ENCODE measurements around the gene SSR1.
A peak's percentile ranks its signal among the peaks of the same experiment; 100 is the strongest.
"Not testable (repeated sequence)": the region's sequence is repeated elsewhere in the genome, so short reads cannot be mapped to it uniquely, and the experiment has no call there.

SSR1 gene

DNA sequence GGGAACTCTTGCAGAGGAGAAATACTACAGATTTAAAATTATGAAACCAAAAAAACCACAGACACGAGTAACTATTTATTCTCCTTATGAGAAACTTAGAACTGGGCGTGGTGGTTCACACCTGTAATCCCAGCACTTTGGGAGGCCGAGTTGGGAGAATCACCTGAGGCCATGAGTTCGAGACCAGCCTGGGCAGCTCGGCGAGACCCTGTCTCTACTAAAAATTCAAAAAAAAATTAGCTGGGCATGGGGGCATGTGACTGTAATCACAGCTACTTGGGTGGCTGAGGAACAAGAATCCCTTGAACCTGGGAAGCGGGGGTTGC lies 36.8 kb downstream of the SSR1 start:
- DNase-seq (ENCODE audit: low spot score): no peak

- DNase-seq (ENCODE audit: low spot score): not testable (repeated sequence)
These were observed 38.5 kb downstream of the SSR1 start for GRCh38 chr6:7274525-7274924.

DNA sequence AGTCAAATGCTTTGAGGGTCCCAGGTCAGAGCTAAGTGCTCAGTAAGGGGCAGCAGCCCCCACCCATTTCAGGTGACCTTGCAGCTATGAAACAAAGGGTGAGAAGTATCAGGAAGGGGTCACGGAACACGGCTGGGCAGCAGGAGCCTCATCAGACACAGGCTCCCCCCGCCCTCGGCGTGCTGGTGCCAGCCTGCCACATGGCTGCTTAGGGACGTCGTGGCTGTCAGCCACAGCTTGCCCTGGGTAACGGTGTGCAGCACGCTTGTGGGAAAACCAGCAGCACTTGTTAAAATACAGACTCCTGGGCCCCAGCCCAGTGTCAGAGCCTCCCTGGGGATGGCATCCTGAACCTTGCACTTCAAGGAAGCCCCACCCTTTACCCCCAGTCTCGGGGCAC lies 39.3 kb downstream of the SSR1 start:
- DNase-seq (ENCODE audit: low spot score): no peak

- DNase-seq (ENCODE audit: low spot score): no peak
These were observed 41.8 kb downstream of the SSR1 start for GRCh38 chr6:7271205-7271534.

DNA sequence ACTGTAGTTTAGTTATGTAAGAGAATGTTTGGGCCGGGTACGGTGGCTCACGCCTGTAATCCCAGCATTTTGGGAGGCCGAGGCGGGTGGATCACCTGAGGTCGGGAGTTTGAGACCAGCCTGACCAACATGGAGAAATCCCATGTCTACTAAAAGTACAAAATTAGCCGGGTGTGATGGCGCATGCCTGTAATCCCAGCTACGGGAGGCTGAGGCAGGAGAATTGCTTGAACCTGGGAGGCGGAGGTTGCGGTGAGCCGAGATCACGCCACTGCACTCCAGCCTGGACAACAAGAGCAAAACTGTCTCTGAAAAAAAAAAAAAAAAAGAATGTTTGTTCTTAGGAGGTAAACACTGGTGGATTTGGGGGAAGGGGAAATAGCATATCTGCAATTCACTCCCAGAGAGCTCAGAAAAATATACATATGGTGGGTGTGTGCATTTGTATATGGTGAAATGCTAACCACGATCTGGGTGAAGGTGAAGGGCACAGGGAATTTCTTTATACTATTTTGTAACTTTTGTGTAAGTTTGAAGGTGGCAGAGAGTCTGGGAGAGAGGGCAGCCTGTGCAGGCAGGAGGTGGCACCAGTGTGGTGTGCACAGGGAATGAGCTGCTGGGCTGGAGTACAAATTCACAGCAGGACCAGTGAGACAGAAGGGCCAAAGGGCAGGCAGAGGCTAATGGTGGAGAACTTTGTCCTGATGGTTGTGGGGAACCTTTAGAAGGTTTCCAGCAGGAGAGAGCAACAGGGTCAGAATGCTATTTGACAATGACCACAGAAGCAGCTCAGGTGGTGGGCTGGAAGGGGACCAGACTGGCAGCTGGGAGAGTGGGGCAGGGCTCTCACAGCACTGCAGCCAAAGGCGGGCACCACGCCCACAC lies 42.4 kb downstream of the SSR1 start:
- DNase-seq (ENCODE audit: low spot score): no peak

DNA sequence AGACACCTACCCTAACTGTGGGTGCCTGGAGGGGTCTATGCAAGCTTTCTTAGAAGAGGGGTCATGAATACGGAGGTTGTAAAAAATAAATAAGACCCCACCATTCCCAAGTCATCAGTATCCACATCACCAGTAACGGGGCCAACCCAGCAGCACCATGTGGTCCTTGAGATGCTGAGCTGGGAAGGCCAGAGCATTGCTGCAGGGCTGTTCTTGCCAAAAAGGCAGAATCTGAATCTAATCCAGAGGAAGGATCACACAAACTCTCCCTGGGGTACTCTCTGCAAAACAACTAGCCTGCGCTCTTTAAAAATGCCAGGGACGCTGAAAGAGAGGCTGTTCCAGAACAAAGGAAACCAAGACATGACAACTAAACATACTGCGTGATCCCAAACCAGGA lies 43.2 kb downstream of the SSR1 start:
- DNase-seq (ENCODE audit: low spot score): no peak

GRCh38 chr6:7268816-7269555 lies 44.0 kb downstream of the SSR1 start:
- no peak for DNase-seq (ENCODE audit: low spot score)

DNA sequence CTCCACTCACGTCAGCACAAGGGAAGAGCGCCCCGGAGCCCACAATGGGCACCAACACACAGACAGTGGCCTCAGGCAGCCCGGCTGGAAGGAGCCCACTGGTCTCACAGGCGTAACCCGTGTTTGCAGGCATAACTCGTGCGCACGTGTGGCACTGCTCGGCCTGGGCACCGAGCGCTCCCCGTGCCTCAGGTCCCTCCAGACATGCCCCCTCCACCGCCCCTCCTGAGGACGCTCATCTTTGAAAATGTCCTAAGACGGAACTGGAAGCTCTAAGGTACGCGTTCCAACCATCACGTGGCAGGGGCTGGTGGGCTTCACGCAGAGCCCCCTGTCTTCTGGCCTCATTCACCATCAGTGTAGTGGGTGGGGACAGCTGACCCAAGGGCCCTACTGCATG lies 44.6 kb downstream of the SSR1 start:
- no peak for DNase-seq (ENCODE audit: low spot score)

DNA sequence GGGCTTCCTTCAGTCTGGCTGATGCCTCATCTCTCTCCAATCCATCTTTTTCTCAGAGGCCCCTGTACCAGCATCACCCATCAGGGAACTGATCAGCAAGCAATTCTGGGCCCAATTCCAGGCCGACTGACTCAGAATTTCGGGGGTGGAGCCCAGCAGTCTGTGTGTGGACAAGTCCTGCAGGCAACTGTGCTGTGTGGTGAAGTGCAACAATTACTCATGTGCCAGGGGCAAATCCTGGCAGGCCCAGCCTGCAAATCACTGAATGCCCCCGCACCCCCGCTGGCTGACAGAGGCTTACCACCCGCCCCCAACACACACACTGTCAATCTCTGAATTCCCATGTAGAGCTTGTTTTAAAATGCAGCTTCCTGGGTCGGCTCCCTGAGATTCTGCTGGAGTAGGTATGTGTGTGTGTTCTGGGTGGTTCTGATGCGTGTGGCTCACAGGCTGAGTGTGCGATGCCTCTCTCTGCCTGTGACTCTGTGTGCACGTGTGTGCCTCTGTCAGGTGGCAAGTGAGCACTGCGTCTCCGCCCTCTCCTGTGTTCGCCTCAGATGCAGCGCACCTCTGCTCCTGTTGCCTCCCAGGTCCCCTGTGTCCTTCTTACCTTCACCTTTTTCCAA lies 45.4 kb downstream of the SSR1 start:
- DNase-seq (ENCODE audit: low spot score): peak; percentile 96

GRCh38 chr6:7267071-7267465 lies 45.9 kb downstream of the SSR1 start:
- DNase-seq (ENCODE audit: low spot score): no peak

DNA sequence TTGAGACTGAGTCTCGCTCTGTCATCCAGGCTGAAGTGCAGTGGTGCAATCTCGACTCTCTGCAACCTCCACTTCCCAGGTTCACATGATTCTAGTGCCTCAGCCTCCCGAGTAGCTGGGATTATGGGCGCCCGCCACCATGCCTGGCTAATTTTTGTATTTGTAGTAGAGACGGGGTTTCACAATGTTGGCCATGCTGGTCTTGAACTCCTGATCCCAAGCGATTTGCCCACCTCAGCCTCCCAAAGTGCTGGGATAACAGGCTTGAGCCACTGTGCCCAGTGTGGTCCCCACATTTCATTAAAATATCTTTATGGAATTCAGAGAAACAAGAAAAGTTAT lies 47.6 kb downstream of the SSR1 start:
- not testable (repeated sequence) for DNase-seq (ENCODE audit: low spot score)

- no peak for DNase-seq (ENCODE audit: low spot score)
These were observed 48.2 kb downstream of the SSR1 start for GRCh38 chr6:7264686-7265384.

DNA sequence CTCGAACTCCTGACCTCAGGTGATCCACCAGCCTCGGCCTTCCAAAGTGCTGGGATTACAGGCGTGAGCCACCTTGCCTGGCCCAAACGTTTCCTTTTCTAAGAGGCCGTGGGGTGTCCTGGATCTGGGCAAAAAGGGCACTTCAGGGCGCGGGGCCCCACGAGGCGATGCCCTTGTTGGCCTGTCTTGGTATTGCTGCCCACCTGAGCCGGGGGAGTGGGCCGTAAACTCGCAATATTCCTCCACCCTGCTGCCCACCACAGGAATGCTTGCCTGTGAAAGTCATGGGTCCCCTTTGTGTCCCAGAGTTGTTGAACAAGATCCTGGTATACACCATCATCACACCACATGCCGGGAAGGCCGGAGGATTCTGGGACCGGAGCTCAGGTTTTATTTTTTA lies 49.0 kb downstream of the SSR1 start:
- DNase-seq (ENCODE audit: low spot score): no peak

DNA sequence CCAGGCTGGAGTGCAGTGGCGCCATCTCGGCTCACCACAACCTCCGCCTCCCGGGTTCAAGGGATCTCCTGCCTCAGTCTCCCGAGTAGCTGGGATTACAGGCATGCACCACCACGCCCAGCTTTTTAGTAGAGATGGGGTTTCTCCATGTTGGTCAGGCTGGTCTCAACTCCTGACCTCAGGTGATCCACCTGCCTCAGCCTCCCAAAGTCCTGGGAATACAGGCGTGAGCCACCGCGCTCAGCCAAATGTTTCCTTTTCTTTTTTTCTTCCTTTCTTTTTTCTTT lies 49.5 kb downstream of the SSR1 start:
- not testable (repeated sequence) for DNase-seq (ENCODE audit: low spot score)

DNA sequence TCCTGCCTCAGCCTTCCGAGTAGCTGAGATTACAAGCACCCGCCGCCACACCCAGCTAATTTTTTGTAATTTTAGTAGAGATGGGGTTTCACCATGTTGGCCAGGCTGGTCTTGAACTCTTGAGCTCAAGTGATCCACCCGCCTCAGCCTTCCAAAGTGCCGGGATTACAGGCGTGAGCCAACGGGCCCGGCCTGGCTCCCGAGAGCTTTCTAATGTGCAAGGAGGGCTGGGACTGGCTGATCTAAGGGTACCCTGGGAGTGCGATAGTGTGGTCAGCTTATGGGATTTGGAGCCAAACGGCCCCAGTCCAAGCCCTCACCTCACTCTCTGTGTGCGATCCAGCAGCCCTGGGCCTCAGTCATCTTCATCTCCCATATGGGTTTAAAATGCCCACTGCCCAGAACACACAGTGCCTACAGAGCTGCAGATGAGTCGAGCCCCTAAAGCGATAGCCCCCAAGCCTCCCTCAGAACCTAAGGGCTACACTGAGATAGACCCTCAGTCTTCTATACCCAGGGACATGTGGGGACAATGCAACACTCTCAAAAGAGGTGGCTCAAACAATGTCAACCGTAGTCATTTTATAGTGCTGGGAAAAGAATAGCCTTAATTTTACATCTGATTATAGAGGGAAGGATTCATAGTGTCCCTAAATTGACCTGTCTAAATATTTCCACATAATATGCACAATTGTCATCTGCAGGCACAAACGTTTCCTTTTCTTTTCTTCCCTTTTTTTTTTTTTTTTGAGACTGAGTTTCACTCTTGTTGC lies 50.1 kb downstream of the SSR1 start:
- no peak for DNase-seq (ENCODE audit: low spot score)

DNA sequence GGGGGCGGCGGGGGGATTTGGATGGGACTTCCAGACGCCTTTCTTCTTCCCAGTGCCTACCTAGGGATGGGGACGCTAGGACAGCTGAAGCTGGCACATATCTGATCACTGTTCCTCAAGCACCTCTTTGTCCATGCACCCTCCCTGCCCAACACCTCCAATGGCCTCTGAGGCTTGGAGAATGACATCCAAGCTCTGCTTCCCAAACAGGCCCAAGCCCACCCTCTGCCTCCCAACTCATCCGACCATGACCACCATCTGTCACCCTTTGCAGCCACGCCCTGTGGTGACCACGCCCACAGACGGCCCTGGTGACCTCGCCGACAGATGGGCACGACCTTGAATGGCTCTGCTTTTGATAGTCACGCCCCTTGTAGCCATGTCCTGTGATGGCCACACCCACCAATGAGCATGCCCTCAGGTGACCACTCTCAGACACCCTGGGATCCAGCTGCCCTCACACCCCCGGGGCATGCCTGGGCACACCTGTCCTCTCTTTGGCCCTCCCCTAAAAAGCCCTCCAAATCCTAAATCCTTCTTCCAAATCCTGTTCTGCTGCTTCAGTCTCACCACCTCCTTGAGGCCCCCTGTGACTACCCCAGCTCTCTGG lies 51.0 kb downstream of the SSR1 start:
- DNase-seq (ENCODE audit: low spot score): no peak

DNA sequence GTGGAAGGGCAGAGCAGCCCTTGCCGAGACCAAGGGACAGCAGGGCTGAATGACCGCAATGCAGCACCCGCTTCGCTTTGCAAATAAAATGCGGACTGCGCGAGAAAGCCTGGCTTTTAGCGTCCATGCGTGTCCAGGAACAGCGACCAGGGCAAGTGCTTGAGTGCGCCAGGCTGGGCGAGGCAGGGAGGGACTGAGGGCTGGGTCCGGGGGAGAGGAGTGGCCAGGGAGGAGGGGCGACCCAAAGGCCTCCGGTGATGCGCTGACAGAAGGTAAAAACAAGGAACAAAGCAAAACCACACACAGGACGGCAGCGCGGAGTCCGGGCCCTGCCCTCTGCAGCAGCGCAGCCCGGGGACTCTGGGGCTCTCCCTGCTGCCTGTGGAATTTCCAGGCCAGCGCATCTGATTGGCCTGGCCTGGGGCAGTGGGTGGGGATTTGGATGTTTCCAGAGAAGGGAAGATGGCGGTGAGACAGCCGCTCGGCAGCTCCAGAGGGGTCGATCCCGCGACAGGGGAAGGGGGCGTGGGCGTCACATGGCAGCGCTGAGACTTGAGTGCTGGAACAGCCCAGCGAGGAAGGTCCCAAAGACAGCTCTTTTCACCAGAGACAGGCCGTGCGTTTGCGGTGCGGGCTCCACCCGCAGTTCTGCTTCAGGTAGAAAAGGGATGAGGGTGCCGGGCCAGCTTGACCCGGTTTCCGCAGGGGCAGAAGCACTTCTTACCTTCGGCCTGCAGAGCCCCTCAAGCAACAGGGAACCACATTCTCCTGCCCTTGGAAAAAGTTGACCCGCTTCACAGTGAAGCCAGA lies 51.8 kb downstream of the SSR1 start:
- DNase-seq (ENCODE audit: low spot score): peak; percentile 98

GRCh38 chr6:7260291-7261031 lies 52.5 kb downstream of the SSR1 start:
- no peak for DNase-seq (ENCODE audit: low spot score)

- no peak for DNase-seq (ENCODE audit: low spot score)
These were observed 54.7 kb downstream of the SSR1 start for GRCh38 chr6:7258231-7258763.
